GM12892 (cell line): Measurements from ENCODE around the gene RRP1.

Source experiments
- POLR2A ChIP-seq: IDR thresholded peaks from 2 replicates; pipeline ENCODE4 v1.6.1; 2011; ENCODE audit warnings: low read depth, low read length, control low read depth
- POLR2AphosphoS5 ChIP-seq: IDR thresholded peaks from 2 replicates; pipeline ENCODE4 v1.6.1; 2011; ENCODE audit warnings: low read depth, low read length, control low read depth
- TAF1 ChIP-seq: IDR thresholded peaks from 2 replicates; pipeline ENCODE4 v1.6.1; 2011; ENCODE audit warnings: low read depth, mild to moderate bottlenecking, control low read depth, low read length, borderline replicate concordance

GRCh38 chr21:43770066-43770655 lies 19.2 kb upstream of the RRP1 start:
- TF ChIP-seq POLR2A, result no peak
- TF ChIP-seq POLR2AphosphoS5, result no peak
- TF ChIP-seq TAF1, result no peak
